PC-9 (cell line): Measurements from ENCODE around the gene TMEM52. TPM values are rescaled to one million over a fixed set of nuclear protein-coding genes. Genes with fewer than 3 reads are reported as not detected.

Experiments
- BruUV-seq: library from RNA; stranded (reverse); fragments of 400-500 nt; replicated peaks from 2 replicates; lab custom pipeline; 2021; lab: Mats Ljungman, UMichigan
- CTCF ChIA-PET: fragments of 300-600 bp; sonication (Branson Sonifier 250); formaldehyde crosslinking; loops from one replicate; lab custom pipeline; 2022; ENCODE audit warnings: antibody characterized with exemption; lab: Charles Lee
- POLR2A ChIA-PET: fragments of 300-600 bp; sonication (Branson Sonifier 250); formaldehyde crosslinking; loops from one replicate; lab custom pipeline; 2022; ENCODE audit warnings: antibody characterized with exemption; ENCODE audit not compliant: unreplicated experiment; lab: Charles Lee
- DNase-seq, 2 experiments: peaks; one replicate each; pipeline versions ENCODE4 v3.0.0 to v3.0.0-alpha.2; 2015 to 2022; ENCODE audit warnings: mixed read lengths in 1 of 2
- H2AFZ ChIP-seq: fragments of 200-600 bp; sonication (generic); 2 replicates; pipeline ENCODE4 v1.8.1; 2017; ENCODE audit warnings: antibody characterized with exemption
- H3F3A ChIP-seq: fragments of 200-600 bp; sonication (generic); 2 replicates; pipeline ENCODE4 v1.8.1; 2017; ENCODE audit warnings: antibody characterized with exemption, mild to moderate bottlenecking, low read depth; ENCODE audit not compliant: insufficient read depth
- H3K27ac ChIP-seq: fragments of 200-600 bp; sonication (generic); 2 replicates; pipeline ENCODE4 v1.6.1; 2016; ENCODE audit warnings: mixed run types
- H3K27me3 ChIP-seq: fragments of 200-600 bp; sonication (generic); 2 replicates; pipeline ENCODE4 v1.6.1; 2016; ENCODE audit warnings: low read depth, mixed run types; ENCODE audit not compliant: insufficient read depth
- H3K36me3 ChIP-seq: fragments of 200-600 bp; sonication (generic); 2 replicates; pipeline ENCODE4 v1.6.1; 2016; ENCODE audit warnings: low read depth, mixed run types
- H3K4me1 ChIP-seq: fragments of 200-600 bp; sonication (generic); replicated peaks from 2 replicates; pipeline ENCODE4 v1.6.1; 2016; ENCODE audit warnings: mixed run types; ENCODE audit not compliant: insufficient read depth
- H3K4me2 ChIP-seq: fragments of 200-600 bp; sonication (generic); 2 replicates; pipeline ENCODE4 v1.6.1; 2017; ENCODE audit warnings: mixed run types
- H3K4me3 ChIP-seq: fragments of 200-600 bp; sonication (generic); 2 replicates; pipeline ENCODE4 v1.6.1; 2016; ENCODE audit warnings: mixed run types
- H3K79me2 ChIP-seq: fragments of 200-600 bp; sonication (generic); 2 replicates; pipeline ENCODE4 v1.6.1; 2017; ENCODE audit warnings: low read depth, mixed run types
- H3K9me2 ChIP-seq: fragments of 200-600 bp; sonication (generic); 2 replicates; pipeline ENCODE4 v1.8.1; 2017; ENCODE audit warnings: mild to moderate bottlenecking; ENCODE audit not compliant: insufficient read depth
- H3K9me3 ChIP-seq: fragments of 200-600 bp; sonication (generic); 2 replicates; pipeline ENCODE4 v1.8.1; 2016; ENCODE audit warnings: low read depth; ENCODE audit not compliant: insufficient read depth
- H4K20me1 ChIP-seq: fragments of 200-600 bp; sonication (generic); 2 replicates; pipeline ENCODE4 v1.8.1; 2017; ENCODE audit not compliant: insufficient read depth
- CTCF ChIP-seq: fragments of 200-600 bp; sonication (generic); conservative IDR thresholded peaks from 2 replicates; pipeline ENCODE4 v1.6.1; 2017; ENCODE audit warnings: mixed run types, antibody characterized with exemption, mild to moderate bottlenecking, moderate library complexity
- EZH2 ChIP-seq: fragments of 200-600 bp; sonication (generic); IDR thresholded peaks from 2 replicates; pipeline ENCODE4 v1.8.0; 2017; ENCODE audit warnings: antibody characterized with exemption, low read depth
- intact Hi-C: fragments of 100-400 bp; cut with micrococcal nuclease; formaldehyde crosslinking; loops from one replicate; pipeline ENCODE4 v1.10.0; 2022; ENCODE audit not compliant: unreplicated experiment
- total RNA-seq: library from RNA; stranded (reverse); gene quantifications from 2 replicates; pipeline ENCODE4 v1.2.3, GENCODE V29; 2021

TMEM52 gene
- total RNA-seq, 1 experiment from 2014 or later = 7.4 TPM

GRCh38 chr1:1950940-1951339 is 31.9 kb upstream of the TMEM52 start:
- ChIA-PET CTCF (no interaction called here), POLR2A (no interaction called here)
- BruUV-seq = no TSS peak

GRCh38 chr1:1948783-1949182 is 29.7 kb upstream of the TMEM52 start:
- H3K4me1 ChIP-seq = no peaks in the 10 kb centered on the region
- POLR2A ChIA-PET = no interaction called here
- DNase-seq = no peak
- H3F3A ChIP-seq = no peaks in the 10 kb centered on the region
- no peaks in the 10 kb centered on the region for H3K9me2 ChIP-seq
- no peak for TF ChIP-seq CTCF
- TF ChIP-seq EZH2 = no peak
- no peak overlapping the region for H2AFZ ChIP-seq
- H4K20me1 ChIP-seq = no peaks in the 10 kb centered on the region
- H3K27me3 ChIP-seq = peaks cover 64% of the 10 kb centered on the region
- CTCF ChIA-PET = no interaction called here
- H3K27ac ChIP-seq = no peak overlapping the region
- no peaks in the 10 kb centered on the region for H3K9me3 ChIP-seq
- H3K4me2 ChIP-seq = no peak overlapping the region
- no TSS peak for BruUV-seq
- no peak overlapping the region for H3K4me3 ChIP-seq
- H3K79me2 ChIP-seq = no peaks in the 10 kb centered on the region
- intact Hi-C loops = loop anchor here (5.0 kb wide), 1 partner anchor 84 kb away; no protein-coding TSS in a partner anchor
- H3K36me3 ChIP-seq = no peaks in the 10 kb centered on the region

More at GRCh38 chr1:1950940-1951339, 31.9 kb upstream of the TMEM52 start:
- Histone ChIP-seq H3K9me2 (no peaks in the 10 kb centered on the region), H3K27ac (no peak overlapping the region), H3K79me2 (no peaks in the 10 kb centered on the region), H3K4me3 (no peak overlapping the region), H3K36me3 (no peaks in the 10 kb centered on the region), H3K4me2 (no peak overlapping the region), H3F3A (no peaks in the 10 kb centered on the region), H3K9me3 (no peaks in the 10 kb centered on the region), H4K20me1 (no peaks in the 10 kb centered on the region), H3K4me1 (no peaks in the 10 kb centered on the region), H2AFZ (no peak overlapping the region), H3K27me3 (peaks cover 73% of the 10 kb centered on the region)
- intact Hi-C loops = no loop called here
- DNase-seq = no peak
- TF ChIP-seq CTCF (no peak), EZH2 (no peak)

- no peak overlapping the region for H3K27ac ChIP-seq
- intact Hi-C loops = loop anchor here (5.0 kb wide), 1 partner anchor 85 kb away; no protein-coding TSS in a partner anchor
- H3F3A ChIP-seq = no peaks in the 10 kb centered on the region
- ChIA-PET POLR2A (no interaction called here), CTCF (no interaction called here)
- no peak for TF ChIP-seq EZH2
- TF ChIP-seq CTCF = no peak
- no peaks in the 10 kb centered on the region for H3K9me3 ChIP-seq
- no TSS peak for BruUV-seq
- no peaks in the 10 kb centered on the region for H3K4me1 ChIP-seq
- DNase-seq = no peak
- H4K20me1 ChIP-seq = no peaks in the 10 kb centered on the region
- no peaks in the 10 kb centered on the region for H3K9me2 ChIP-seq
- no peaks in the 10 kb centered on the region for H3K36me3 ChIP-seq
- H2AFZ ChIP-seq = no peak overlapping the region
- H3K79me2 ChIP-seq = no peaks in the 10 kb centered on the region
- H3K27me3 ChIP-seq = peaks cover 70% of the 10 kb centered on the region
- H3K4me2 ChIP-seq = no peak overlapping the region
- no peak overlapping the region for H3K4me3 ChIP-seq
These were observed 28.4 kb upstream of the TMEM52 start for GRCh38 chr1:1947493-1947892.
